HG02798 (cell line): ENCODE measurements around the gene XIAP.

Source experiments
- ATAC-seq: cut with Tn5 transposase; IDR thresholded peaks from one replicate; pipeline ENCODE4 v1.9.1; 2021; ENCODE audit warnings: mild to moderate bottlenecking; ENCODE audit not compliant: unreplicated experiment, poor library complexity

Gene XIAP

DNA sequence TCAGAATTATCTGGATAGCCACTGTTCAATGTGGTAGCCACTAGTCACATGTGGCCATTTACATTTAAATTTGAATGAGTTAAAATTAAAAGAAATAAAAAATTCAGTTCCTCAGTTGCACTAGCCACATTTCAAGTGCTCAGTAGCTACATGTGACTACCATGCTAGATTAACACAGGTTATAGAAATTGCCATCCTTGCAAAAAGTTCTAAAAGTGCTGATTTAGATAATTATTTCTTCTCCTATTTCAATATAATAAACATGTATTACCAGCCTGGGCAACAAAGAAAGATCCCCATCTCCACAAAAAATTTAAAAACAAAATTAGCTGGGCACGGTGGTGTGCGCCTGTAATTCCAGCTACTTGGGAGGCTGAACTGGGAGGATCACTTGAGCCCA, 90.0 kb downstream of the XIAP start:
- ATAC-seq: no peak

DNA sequence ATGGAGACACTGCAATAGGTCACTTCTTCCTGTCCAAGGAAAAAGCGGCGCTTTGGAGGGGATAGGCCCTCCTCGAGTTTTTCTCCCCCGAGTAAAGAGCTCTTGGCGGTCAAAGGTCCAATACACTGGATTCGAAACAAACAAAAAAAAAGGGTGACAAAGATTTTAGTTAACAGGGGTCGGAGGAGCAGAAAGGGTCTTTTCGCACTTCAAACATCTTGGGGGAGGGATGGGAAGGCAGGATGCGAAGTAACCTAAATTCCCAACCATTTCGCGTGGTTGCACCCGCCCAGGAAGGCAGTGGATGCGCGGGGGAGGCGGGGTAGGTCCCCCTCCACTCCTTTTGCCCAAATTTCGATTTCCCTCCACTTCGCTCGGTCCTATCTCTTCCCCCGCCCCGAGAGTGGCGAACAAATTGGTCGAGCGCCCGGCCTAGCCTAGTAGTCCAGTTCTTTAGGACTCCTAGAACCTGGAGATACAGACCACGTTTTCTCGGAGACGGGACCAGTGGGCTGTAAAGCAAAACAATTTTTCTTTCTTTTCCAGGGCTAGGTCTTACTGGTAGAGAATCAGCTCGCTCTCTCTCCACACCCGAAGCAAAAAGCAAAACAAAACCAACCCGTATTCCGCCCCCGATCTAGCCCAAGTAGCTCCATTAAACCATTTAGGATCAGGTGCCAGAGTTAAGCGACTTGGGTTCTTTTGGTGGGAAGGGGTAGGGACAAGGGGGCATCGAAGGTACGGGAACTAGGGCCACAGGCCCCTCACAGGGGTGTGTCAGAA, 99.6 kb downstream of the XIAP start:
- ATAC-seq: no peak

DNA sequence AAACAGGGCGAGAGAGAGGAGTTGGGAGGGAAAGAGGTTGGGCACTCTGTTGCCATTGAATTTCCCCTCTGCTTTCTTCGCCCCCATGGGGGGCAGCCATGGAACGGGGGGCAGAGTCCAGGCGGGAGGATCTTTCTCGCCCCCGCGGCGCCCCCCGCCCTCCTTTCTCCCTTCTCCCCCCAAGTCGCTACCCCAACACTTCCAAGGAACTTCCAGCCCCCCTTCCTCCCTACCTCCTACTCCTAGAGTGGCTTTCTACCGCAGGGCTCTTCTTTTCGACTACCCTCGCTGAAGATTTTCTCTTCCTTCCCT, 101.1 kb downstream of the XIAP start:
- ATAC-seq: no peak

DNA sequence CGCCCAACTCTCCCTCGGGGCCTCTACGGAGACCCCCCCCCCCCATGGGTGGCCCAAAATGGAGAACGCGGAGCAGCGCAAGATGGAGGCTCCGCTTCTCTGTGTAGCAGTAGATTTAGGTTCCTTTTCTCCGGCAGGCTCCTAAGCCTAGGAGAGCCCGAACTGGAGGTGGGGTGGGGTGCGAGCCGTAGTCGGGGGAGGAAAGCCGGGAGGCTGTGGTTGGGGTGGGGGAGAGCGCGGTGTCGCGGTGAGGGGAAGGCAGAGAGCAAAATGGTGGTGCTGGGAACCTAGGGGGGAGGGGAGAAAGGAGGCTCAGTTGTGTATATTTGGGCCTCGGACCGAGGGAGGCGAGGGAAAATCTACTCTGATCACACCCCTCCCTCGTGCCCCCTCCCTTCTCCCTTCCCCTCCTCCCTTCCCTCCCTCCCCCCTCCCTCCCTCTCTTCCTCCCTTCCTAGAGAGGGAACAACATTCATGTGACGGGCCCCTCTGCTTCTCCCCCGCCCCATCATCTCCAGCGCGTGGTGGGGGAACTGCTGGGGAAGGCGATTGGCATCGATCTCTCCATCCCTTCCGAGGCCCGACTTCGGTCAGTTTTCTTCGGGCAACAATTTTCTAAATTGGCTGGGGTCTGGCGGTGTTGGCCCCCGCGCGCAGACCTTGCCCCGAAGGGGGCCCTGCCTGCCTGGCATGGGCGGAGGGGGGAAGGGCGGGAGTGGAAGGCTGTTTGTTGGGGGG, 101.6 kb downstream of the XIAP start, which contains the start of gene STAG2:
STAG2 (plus strand) TSS at position 439 of the 738 bp plus-strand sequence. CDS start 60,922 bp downstream, outside the sequence.
- no peak for ATAC-seq

DNA sequence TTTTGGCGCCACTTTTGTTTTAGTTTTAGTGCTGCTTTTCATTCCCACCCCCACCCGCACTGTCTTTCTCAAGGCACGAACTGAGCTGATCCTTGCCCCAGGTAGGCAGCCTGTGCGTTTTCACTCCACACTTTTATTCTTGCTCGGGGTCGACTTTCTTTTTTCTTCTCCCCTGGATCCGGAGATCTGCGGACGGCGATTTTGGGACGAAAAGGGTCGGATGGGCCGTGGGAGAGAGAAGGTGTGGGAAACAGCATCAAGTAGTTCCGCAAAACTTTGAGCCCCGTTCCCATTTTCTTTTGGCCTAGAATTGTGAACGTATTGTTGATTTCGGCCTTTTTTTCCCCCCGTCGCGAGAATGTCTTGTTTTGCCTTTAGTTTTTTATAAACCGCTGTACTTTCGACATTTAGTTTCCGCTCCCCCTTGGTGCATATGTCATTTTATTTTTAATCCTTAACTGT, 102.2 kb downstream of the XIAP start:
- ATAC-seq: no peak

DNA sequence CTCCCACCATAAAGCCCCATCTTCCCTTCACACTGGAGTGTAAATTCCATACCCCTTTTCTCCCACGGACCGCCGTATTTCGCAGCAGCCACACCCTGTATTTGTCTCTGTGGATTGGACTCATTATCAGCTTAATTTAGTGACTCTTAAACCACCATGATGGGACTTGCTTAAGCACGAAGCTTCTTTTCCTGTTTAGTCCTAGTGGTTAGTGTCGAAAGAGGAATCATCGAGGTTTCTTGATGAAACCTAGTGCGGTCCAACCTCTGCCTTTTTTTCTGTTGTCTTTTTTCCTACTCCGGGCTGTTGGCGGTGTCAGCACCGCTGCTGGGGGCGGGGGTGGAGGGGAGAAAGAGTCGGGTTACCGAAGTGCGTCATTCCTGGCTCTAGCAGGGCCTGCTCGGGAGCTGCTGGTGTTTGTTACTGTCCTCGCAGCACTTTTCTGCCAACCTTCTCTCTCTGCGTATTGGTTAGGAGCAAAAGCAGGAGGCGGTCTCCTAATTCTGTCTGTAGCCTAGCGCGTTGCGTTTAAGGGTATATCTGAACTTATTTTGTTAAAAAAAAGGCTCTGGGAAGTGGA, 103.0 kb downstream of the XIAP start:
- peak; percentile 63 for ATAC-seq
